Keratinocyte (primary cell): ENCODE data around the gene TMEM263. TPM values are rescaled to one million over a fixed set of nuclear protein-coding genes. Genes with fewer than 3 reads are reported as not detected.
"Not testable (repeated sequence)": the region's sequence is repeated elsewhere in the genome, so short reads cannot be mapped to it uniquely, and the experiment has no call there.

Experiments used
- DNase-seq: peaks from one replicate; pipeline ENCODE4 v3.0.0-alpha.2; 2011; ENCODE audit warnings: low read depth, missing footprints, low spot score
- FAIRE-seq: peaks from 2 replicates; lab custom pipeline; 2011; peaks lifted over from hg19 to GRCh38; lab: Jason Lieb, UNC
- H2AFZ ChIP-seq: 2 replicates; pipeline ENCODE4 v1.6.0; 2012; ENCODE audit warnings: low read length, control low read depth, inconsistent platforms; ENCODE audit not compliant: control insufficient read depth
- H3K27ac ChIP-seq: 2 replicates; pipeline ENCODE4 v1.5.1; 2011; ENCODE audit warnings: low read length; ENCODE audit not compliant: control insufficient read depth, insufficient read depth
- H3K27me3 ChIP-seq: 3 replicates; pipeline ENCODE4 v1.6.0; 2011; ENCODE audit warnings: low read length; ENCODE audit not compliant: control insufficient read depth, insufficient read depth; ENCODE audit errors: extremely low read depth
- H3K36me3 ChIP-seq, 2 experiments: 2 replicates in 1 of 2; 3 replicates in 1 of 2; pipeline ENCODE4 v1.5.1; 2011; ENCODE audit warnings: low read length in 2 of 2, mild to moderate bottlenecking in 1 of 2; ENCODE audit not compliant: control insufficient read depth in 2 of 2, insufficient read depth in 2 of 2; ENCODE audit errors: extremely low read depth in 1 of 2
- H3K4me1 ChIP-seq: 3 replicates; pipeline ENCODE4 v1.5.1; 2011; ENCODE audit warnings: low read length; ENCODE audit not compliant: control insufficient read depth, insufficient read depth; ENCODE audit errors: extremely low read depth
- H3K4me2 ChIP-seq: 3 replicates; pipeline ENCODE4 v1.6.0; 2011; ENCODE audit warnings: low read depth, low read length; ENCODE audit not compliant: control insufficient read depth, insufficient read depth; ENCODE audit errors: extremely low read depth
- H3K4me3 ChIP-seq, 3 experiments: fragments of 200-600 bp in 1 of 3; sonication (generic) in 1 of 3; 2 replicates in 2 of 3; 3 replicates in 1 of 3; pipeline ENCODE4 v1.5.1; 2011 to 2016; ENCODE audit warnings: low read length in 3 of 3, mild to moderate bottlenecking in 3 of 3, control low read depth in 2 of 3, inconsistent platforms in 1 of 3, low read depth in 1 of 3, mixed read lengths in 1 of 3, mixed run types in 1 of 3, moderate library complexity in 1 of 3; ENCODE audit not compliant: control insufficient read depth in 2 of 3, insufficient read depth in 2 of 3; ENCODE audit errors: extremely low read depth in 1 of 3
- H3K79me2 ChIP-seq: 2 replicates; pipeline ENCODE4 v1.6.0; 2012; ENCODE audit warnings: low read length; ENCODE audit not compliant: control insufficient read depth, insufficient read depth
- H3K9ac ChIP-seq: 3 replicates; pipeline ENCODE4 v1.6.0; 2011; ENCODE audit warnings: low read length; ENCODE audit not compliant: control insufficient read depth, insufficient read depth; ENCODE audit errors: extremely low read depth
- H3K9me1 ChIP-seq: 3 replicates; pipeline ENCODE4 v1.6.0; 2011; ENCODE audit warnings: low read length; ENCODE audit not compliant: control insufficient read depth, insufficient read depth; ENCODE audit errors: extremely low read depth
- H3K9me3 ChIP-seq: 2 replicates; pipeline ENCODE4 v1.5.1; 2012; ENCODE audit warnings: low read depth, low read length; ENCODE audit not compliant: control insufficient read depth
- H4K20me1 ChIP-seq: 3 replicates; pipeline ENCODE4 v1.6.0; 2011; ENCODE audit warnings: low read length; ENCODE audit not compliant: control insufficient read depth, insufficient read depth; ENCODE audit errors: extremely low read depth
- EZH2 ChIP-seq: IDR thresholded peaks from one replicate; pipeline ENCODE4 v1.6.1; 2012; ENCODE audit warnings: inconsistent platforms, mild to moderate bottlenecking, low read length, moderate library complexity
- dilution Hi-C: fragments of 300-500 bp; cut with MboI; formaldehyde crosslinking; loops from one replicate; pipeline ENCODE4 v1.7.0; 2020; ENCODE audit warnings: low sequenced_read_pairs; ENCODE audit not compliant: extremely low pct_ligation_motif_present
- polyA plus RNA-seq, 5 experiments: library from polyadenylated mRNA; depleted of rRNA in 3 of 5; stranded (reverse) in 3 of 5; stranded (forward) in 1 of 5; unstranded in 1 of 5; fragments of >200 nt; gene quantifications; 1 replicate in 1 of 5; 2 replicates in 3 of 5; 3 replicates in 1 of 5; pipeline versions ENCODE4 v1.2.1 to v1.2.3, GENCODE V29; 2011 to 2012; ENCODE audit warnings: missing spikeins in 2 of 5, low read depth in 1 of 5, low replicate concordance in 1 of 5
- TF ChIP-seq, protein P1 (sequence below), 3 experiments: IDR thresholded peaks in 1 of 3; conservative IDR thresholded peaks in 1 of 3; optimal IDR thresholded peaks in 1 of 3; 2 replicates in 2 of 3; 3 replicates in 1 of 3; pipeline versions ENCODE3 to v1.5.1; 2011; ENCODE audit warnings: low read length in 3 of 3, mild to moderate bottlenecking in 3 of 3, moderate library complexity in 2 of 3, control low read depth in 1 of 3, inconsistent platforms in 1 of 3; ENCODE audit not compliant: insufficient read depth in 2 of 3; ENCODE audit errors: extremely low read depth in 1 of 3

TMEM263 gene
- polyA plus RNA-seq, 1 donor (not counting 4 experiments of a cell fraction or from before 2014, with no cell fraction given) = 22.0 TPM

- H3K9ac ChIP-seq = no peak overlapping the region
- no peak for FAIRE-seq
Observed at GRCh38 chr12:106919910-106920544, 35.7 kb upstream of the TMEM263 start.

DNA sequence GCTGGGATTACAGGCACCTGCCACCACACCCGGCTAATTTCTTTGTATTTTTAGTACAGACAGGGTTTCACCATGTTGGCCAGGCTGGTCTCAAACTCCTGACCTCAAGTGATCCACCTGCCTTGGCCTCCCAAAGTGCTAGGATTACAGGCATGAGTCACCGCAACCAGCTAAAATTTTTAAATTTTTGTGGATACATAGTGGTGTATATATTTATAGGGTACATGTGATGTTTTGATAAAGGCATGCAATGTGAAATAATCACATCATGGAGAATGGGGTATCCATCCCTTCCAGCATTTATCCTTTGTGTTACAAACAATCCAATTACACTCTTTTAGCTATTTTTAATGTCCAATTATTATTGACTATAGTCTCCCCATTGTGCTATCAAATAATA lies 33.7 kb upstream of the TMEM263 start:
- DNase-seq, H2AFZ ChIP-seq, H3K4me1 ChIP-seq, H3K27ac ChIP-seq, H3K36me3 ChIP-seq, H3K9me3 ChIP-seq, H3K9me1 ChIP-seq, dilution Hi-C loops, FAIRE-seq, H3K4me3 ChIP-seq, H3K79me2 ChIP-seq, H3K9ac ChIP-seq, H3K27me3 ChIP-seq, H3K4me2 ChIP-seq, H4K20me1 ChIP-seq: not testable (repeated sequence)

More at GRCh38 chr12:106919910-106920544, 35.7 kb upstream of the TMEM263 start:
- H4K20me1 ChIP-seq = no peaks in the 10 kb centered on the region
- H3K27me3 ChIP-seq = no peaks in the 10 kb centered on the region
- no peak overlapping the region for H3K27ac ChIP-seq
- no peak overlapping the region for H2AFZ ChIP-seq
- H3K79me2 ChIP-seq = no peaks in the 10 kb centered on the region
- TF ChIP-seq EZH2 = no peak
- TF ChIP-seq, protein P1, sequence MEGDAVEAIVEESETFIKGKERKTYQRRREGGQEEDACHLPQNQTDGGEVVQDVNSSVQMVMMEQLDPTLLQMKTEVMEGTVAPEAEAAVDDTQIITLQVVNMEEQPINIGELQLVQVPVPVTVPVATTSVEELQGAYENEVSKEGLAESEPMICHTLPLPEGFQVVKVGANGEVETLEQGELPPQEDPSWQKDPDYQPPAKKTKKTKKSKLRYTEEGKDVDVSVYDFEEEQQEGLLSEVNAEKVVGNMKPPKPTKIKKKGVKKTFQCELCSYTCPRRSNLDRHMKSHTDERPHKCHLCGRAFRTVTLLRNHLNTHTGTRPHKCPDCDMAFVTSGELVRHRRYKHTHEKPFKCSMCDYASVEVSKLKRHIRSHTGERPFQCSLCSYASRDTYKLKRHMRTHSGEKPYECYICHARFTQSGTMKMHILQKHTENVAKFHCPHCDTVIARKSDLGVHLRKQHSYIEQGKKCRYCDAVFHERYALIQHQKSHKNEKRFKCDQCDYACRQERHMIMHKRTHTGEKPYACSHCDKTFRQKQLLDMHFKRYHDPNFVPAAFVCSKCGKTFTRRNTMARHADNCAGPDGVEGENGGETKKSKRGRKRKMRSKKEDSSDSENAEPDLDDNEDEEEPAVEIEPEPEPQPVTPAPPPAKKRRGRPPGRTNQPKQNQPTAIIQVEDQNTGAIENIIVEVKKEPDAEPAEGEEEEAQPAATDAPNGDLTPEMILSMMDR (optimal IDR thresholded peaks at IDR 0.05 in 1 of 3, IDR thresholded peaks at IDR 0.05 in 1 of 3, conservative IDR thresholded peaks at IDR 0.05 in 1 of 3; ENCODE audit: extremely low read depth in 1 of 3, insufficient read depth in 2 of 3, low read length in 3 of 3) = peak in 2 of 3 experiments; percentile 41 to 58
- dilution Hi-C loops = no loop called here
- H3K9me1 ChIP-seq = no peaks in the 10 kb centered on the region
- H3K4me1 ChIP-seq = no peaks in the 10 kb centered on the region
- no peaks in the 10 kb centered on the region for H3K36me3 ChIP-seq
- H3K9me3 ChIP-seq = no peaks in the 10 kb centered on the region
- no peak overlapping the region for H3K4me2 ChIP-seq
- no peak overlapping the region for H3K4me3 ChIP-seq
- DNase-seq = no peak

GRCh38 chr12:106923594-106923993 lies 32.1 kb upstream of the TMEM263 start:
- H3K36me3 ChIP-seq, H3K4me2 ChIP-seq, H3K4me1 ChIP-seq, H2AFZ ChIP-seq, H4K20me1 ChIP-seq, H3K27me3 ChIP-seq, H3K79me2 ChIP-seq, H3K27ac ChIP-seq, H3K4me3 ChIP-seq, dilution Hi-C loops, H3K9ac ChIP-seq, FAIRE-seq, H3K9me3 ChIP-seq, DNase-seq, H3K9me1 ChIP-seq: not testable (repeated sequence)
